Hepatocyte (in vitro differentiated cells): ENCODE results near the gene FBXL13. TPM values are rescaled to one million over a fixed set of nuclear protein-coding genes. Genes with fewer than 3 reads are reported as not detected.
A peak's percentile ranks its signal among the peaks of the same experiment; 100 is the strongest.
"Not testable (repeated sequence)": the region's sequence is repeated elsewhere in the genome, so short reads cannot be mapped to it uniquely, and the experiment has no call there.

ENCODE experiments used
- DNase-seq: peaks from one replicate; pipeline ENCODE4 v3.0.0-alpha.2; 2016; ENCODE audit warnings: low spot score
- H2AFZ ChIP-seq: fragments of 200-600 bp; sonication (generic); 2 replicates; pipeline ENCODE4 v1.6.0; 2016; ENCODE audit warnings: antibody characterized with exemption, mild to moderate bottlenecking
- H3K27ac ChIP-seq: fragments of 200-600 bp; sonication (generic); 2 replicates; pipeline ENCODE4 v1.5.1; 2016; ENCODE audit warnings: mild to moderate bottlenecking
- H3K27me3 ChIP-seq: fragments of 200-600 bp; sonication (generic); 2 replicates; pipeline ENCODE4 v1.6.1; 2016
- H3K36me3 ChIP-seq: fragments of 200-600 bp; sonication (generic); replicated peaks from 2 replicates; pipeline ENCODE4 v1.5.1; 2016; ENCODE audit warnings: low read depth; ENCODE audit not compliant: insufficient read depth
- H3K4me1 ChIP-seq: fragments of 200-600 bp; sonication (generic); 2 replicates; pipeline ENCODE4 v1.5.1; 2016; ENCODE audit warnings: mild to moderate bottlenecking, moderate library complexity; ENCODE audit not compliant: insufficient read depth
- H3K4me2 ChIP-seq: fragments of 200-600 bp; sonication (generic); 2 replicates; pipeline ENCODE4 v1.6.0; 2016
- H3K4me3 ChIP-seq: fragments of 200-600 bp; sonication (generic); 2 replicates; pipeline ENCODE4 v1.5.1; 2016; ENCODE audit warnings: mild to moderate bottlenecking
- H3K79me2 ChIP-seq: fragments of 200-600 bp; sonication (generic); 2 replicates; pipeline ENCODE4 v1.6.0; 2017; ENCODE audit warnings: mild to moderate bottlenecking
- H3K9me2 ChIP-seq: fragments of 200-600 bp; sonication (generic); replicated peaks from 2 replicates; pipeline ENCODE4 v1.6.0; 2017; ENCODE audit warnings: mild to moderate bottlenecking; ENCODE audit not compliant: insufficient read depth
- H3K9me3 ChIP-seq: fragments of 200-600 bp; sonication (generic); 2 replicates; pipeline ENCODE4 v1.5.1; 2016; ENCODE audit warnings: low read depth, mild to moderate bottlenecking
- H4K20me1 ChIP-seq: fragments of 200-600 bp; sonication (generic); 2 replicates; pipeline ENCODE4 v1.6.0; 2016; ENCODE audit warnings: mild to moderate bottlenecking; ENCODE audit not compliant: insufficient read depth, poor library complexity, severe bottlenecking
- EZH2 ChIP-seq: fragments of 200-600 bp; sonication (generic); IDR thresholded peaks from 2 replicates; pipeline ENCODE4 v1.6.1; 2016; ENCODE audit warnings: antibody characterized with exemption, mild to moderate bottlenecking, borderline replicate concordance
- EZH2phosphoT487 ChIP-seq: fragments of 200-600 bp; sonication (generic); IDR thresholded peaks from one replicate; pipeline ENCODE4 v1.6.1; 2018; ENCODE audit warnings: antibody characterized with exemption, mild to moderate bottlenecking, low read depth, moderate library complexity; ENCODE audit not compliant: unreplicated experiment, severe bottlenecking
- WGBS: methylation state at CpG from one replicate; pipeline ENCODE4 v1.1.6; 2016; ENCODE audit warnings: low lambda C conversion rate; ENCODE audit errors: missing lambda C conversion rate; 5-methylcytosine and 5-hydroxymethylcytosine counted together
- polyA plus RNA-seq: library from polyadenylated mRNA; unstranded; fragments of >200 nt; fragmentation: Nextera tagmentation; extraction: Ambion mirVana; gene quantifications from 2 replicates; pipeline ENCODE4 v1.2.1, GENCODE V29; 2016
- total RNA-seq: library from RNA; depleted of rRNA; stranded (reverse); fragments of >200 nt; gene quantifications from 2 replicates; pipeline ENCODE4 v1.2.3, GENCODE V29; 2014
- TF ChIP-seq, protein P1 (sequence below): fragments of 200-600 bp; sonication (generic); IDR thresholded peaks from 2 replicates; pipeline ENCODE4 v1.5.1; 2016; ENCODE audit warnings: antibody characterized with exemption, mild to moderate bottlenecking; ENCODE audit not compliant: poor library complexity

Gene FBXL13
- total and polyA plus RNA-seq, 2 experiments from 2014 or later = 0.30 to 1.8 TPM

GRCh38 chr7:103051519-103051918, 23.1 kb downstream of the FBXL13 start:
- H3K4me1 ChIP-seq = no peaks in the 10 kb centered on the region
- no peak overlapping the region for H3K4me2 ChIP-seq
- H2AFZ ChIP-seq = no peak overlapping the region
- TF ChIP-seq EZH2phosphoT487 = no peak
- TF ChIP-seq, protein P1, sequence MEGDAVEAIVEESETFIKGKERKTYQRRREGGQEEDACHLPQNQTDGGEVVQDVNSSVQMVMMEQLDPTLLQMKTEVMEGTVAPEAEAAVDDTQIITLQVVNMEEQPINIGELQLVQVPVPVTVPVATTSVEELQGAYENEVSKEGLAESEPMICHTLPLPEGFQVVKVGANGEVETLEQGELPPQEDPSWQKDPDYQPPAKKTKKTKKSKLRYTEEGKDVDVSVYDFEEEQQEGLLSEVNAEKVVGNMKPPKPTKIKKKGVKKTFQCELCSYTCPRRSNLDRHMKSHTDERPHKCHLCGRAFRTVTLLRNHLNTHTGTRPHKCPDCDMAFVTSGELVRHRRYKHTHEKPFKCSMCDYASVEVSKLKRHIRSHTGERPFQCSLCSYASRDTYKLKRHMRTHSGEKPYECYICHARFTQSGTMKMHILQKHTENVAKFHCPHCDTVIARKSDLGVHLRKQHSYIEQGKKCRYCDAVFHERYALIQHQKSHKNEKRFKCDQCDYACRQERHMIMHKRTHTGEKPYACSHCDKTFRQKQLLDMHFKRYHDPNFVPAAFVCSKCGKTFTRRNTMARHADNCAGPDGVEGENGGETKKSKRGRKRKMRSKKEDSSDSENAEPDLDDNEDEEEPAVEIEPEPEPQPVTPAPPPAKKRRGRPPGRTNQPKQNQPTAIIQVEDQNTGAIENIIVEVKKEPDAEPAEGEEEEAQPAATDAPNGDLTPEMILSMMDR = no peak
- no peak for TF ChIP-seq EZH2
- no peak overlapping the region for H3K27ac ChIP-seq
- H3K79me2 ChIP-seq = no peaks in the 10 kb centered on the region
- peaks cover 6% of the 10 kb centered on the region for H3K9me3 ChIP-seq
- H3K9me2 ChIP-seq = no peaks in the 10 kb centered on the region
- WGBS = 94% methylated on average over 6 of the region's 6 CpGs
- H3K36me3 ChIP-seq = no peaks in the 10 kb centered on the region
- no peaks in the 10 kb centered on the region for H3K27me3 ChIP-seq
- DNase-seq = no peak
- no peaks in the 10 kb centered on the region for H4K20me1 ChIP-seq
- H3K4me3 ChIP-seq = no peak overlapping the region

DNA sequence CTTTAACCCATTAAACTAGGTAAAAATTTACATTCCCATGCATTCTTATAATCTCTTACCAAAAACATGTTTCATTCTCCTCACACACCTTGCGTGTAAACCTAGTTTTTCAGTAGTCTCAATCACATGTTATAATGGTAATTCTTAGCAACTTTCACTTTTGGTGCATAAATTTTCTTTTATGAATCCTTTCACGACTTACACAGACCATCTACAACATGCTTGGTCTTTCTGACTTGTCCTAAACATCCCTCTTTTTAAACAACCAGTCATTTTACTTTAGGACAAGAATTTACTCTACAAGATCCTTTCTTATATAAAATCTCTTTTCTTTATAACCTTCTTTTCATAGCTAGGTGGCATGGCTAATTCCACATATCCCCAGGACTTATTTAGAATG, 25.8 kb downstream of the FBXL13 start:
- no peaks in the 10 kb centered on the region for H3K27me3 ChIP-seq
- no peak overlapping the region for H2AFZ ChIP-seq
- H3K4me2 ChIP-seq = no peak overlapping the region
- no peak overlapping the region for H3K4me3 ChIP-seq
- H4K20me1 ChIP-seq = no peaks in the 10 kb centered on the region
- peaks cover 6% of the 10 kb centered on the region for H3K9me3 ChIP-seq
- no peaks in the 10 kb centered on the region for H3K36me3 ChIP-seq
- no peak overlapping the region for H3K27ac ChIP-seq
- TF ChIP-seq, protein P1 = no peak
- no peak for TF ChIP-seq EZH2
- no peak for TF ChIP-seq EZH2phosphoT487
- H3K79me2 ChIP-seq = no peaks in the 10 kb centered on the region
- DNase-seq = no peak
- H3K4me1 ChIP-seq = no peaks in the 10 kb centered on the region
- 88% methylated on average over 2 of the region's 2 CpGs for WGBS
- no peaks in the 10 kb centered on the region for H3K9me2 ChIP-seq

DNA sequence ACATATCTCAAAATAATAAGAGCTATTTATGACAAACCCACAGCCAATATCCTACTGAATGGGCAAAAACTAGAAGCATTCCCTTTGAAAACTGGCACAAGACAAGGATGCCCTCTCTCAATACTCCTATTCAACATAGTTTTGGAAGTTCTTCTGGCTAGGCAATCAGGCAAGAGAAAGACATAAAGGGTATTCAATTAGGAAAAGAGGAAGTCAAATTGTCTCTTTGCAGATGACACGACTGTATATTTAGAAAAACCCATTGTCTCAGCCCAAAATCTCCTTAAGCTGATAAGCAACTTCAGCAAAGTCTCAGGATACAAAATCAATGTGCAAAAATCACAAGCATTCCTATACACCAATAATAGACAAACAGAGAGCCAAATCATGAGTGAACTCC, 32.8 kb downstream of the FBXL13 start:
- H3K9me3 ChIP-seq, H3K36me3 ChIP-seq, H3K27me3 ChIP-seq, H3K4me1 ChIP-seq, H3K4me3 ChIP-seq, H3K79me2 ChIP-seq, DNase-seq, H4K20me1 ChIP-seq, H3K27ac ChIP-seq, H3K4me2 ChIP-seq, H3K9me2 ChIP-seq, H2AFZ ChIP-seq: not testable (repeated sequence)
- 100% methylated on average over 1 of the region's 1 CpG for WGBS

DNA sequence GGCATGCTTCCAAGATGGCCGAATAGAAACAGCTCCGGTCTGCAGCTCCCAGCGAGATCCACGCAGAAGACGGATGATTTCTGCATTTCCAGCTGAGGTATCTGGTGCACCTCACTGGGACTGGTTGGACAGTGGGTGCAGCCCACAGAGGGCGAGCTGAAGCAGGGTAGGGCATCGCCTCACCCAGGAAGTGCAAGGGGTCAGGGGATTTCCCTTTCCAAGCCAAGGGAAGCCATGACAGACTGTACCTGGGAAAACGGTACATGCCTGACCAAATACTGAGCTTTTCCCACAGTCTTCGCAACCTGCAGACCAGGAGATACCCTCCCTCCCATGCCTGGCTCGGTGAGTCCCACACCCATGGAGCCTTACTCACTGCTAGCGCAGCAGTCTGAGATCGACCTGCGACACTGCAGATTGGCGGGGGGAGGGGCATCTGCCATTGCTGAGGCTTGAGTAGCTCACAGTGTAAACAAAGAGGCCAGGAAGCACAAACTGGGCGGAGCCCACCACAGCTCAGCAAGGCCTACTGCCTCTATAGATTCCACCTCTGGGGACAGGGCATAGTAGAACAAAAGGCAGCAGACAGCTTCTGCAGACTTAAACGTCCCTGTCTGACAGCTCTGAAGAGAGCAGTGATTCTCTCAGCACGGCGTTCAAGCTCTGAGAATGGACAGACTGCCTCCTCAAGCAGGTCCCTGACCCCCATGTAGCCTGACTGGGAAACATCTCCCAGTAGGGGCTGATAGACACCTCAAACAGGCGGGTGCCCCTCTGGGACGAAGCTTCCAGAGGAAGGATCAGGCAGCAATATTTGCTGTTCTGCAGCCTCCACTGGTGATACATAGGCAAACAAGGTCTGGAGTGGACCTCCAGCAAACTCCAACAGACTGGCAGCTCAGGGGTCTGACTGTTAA, 36.5 kb downstream of the FBXL13 start:
- H3K4me3 ChIP-seq, H3K9me3 ChIP-seq, H3K27me3 ChIP-seq, H4K20me1 ChIP-seq, H3K79me2 ChIP-seq, H3K9me2 ChIP-seq, H3K4me1 ChIP-seq, H3K36me3 ChIP-seq, H2AFZ ChIP-seq: not testable (repeated sequence)
- WGBS = 73% methylated on average over 20 of the region's 20 CpGs
- peak; percentile 56 for DNase-seq
- Histone ChIP-seq H3K27ac (peak overlapping the region; percentile 37), H3K4me2 (peak overlapping the region; percentile 41)
